Activated CD4-positive, alpha-beta T cell treated with anti-CD3 and anti-CD28 coated beads for 4 hours (primary cell): ENCODE measurements around the gene PRKN.

ENCODE experiments used
- DNase-seq, 2 donors: peaks; one replicate each; pipeline ENCODE4 v3.0.0-alpha.2; 2020

Gene PRKN

GRCh38 chr6:161389756-161390155 is 1337.8 kb downstream of the PRKN start:
- DNase-seq = no peak

GRCh38 chr6:161383951-161384350 is 1343.6 kb downstream of the PRKN start:
- DNase-seq = no peak

GRCh38 chr6:161379834-161380582 is 1347.6 kb downstream of the PRKN start:
- DNase-seq = no peak

- no peak for DNase-seq
These were observed 1349.5 kb downstream of the PRKN start for GRCh38 chr6:161378115-161378514.

GRCh38 chr6:161377116-161377515 is 1350.5 kb downstream of the PRKN start:
- no peak for DNase-seq

DNA sequence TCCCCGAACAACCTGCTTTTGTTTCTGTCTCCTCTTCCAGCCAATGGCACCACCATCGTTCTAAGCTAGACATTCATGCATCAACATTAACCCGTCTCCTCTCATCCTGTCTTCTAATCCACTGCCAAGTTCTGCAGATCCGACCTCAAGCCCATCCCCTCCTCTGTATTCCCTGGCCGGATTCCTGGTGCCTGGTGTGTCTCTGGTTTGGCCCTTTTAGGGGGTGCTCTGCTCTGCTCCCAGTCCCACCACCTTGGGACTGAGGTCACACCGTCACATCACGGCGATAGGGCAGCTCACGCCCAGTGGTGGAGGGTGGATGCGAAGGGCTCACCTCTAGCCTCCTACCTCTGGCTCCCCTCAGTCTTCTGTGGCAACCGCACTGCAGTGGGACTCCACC is 1351.2 kb downstream of the PRKN start:
- no peak for DNase-seq

DNA sequence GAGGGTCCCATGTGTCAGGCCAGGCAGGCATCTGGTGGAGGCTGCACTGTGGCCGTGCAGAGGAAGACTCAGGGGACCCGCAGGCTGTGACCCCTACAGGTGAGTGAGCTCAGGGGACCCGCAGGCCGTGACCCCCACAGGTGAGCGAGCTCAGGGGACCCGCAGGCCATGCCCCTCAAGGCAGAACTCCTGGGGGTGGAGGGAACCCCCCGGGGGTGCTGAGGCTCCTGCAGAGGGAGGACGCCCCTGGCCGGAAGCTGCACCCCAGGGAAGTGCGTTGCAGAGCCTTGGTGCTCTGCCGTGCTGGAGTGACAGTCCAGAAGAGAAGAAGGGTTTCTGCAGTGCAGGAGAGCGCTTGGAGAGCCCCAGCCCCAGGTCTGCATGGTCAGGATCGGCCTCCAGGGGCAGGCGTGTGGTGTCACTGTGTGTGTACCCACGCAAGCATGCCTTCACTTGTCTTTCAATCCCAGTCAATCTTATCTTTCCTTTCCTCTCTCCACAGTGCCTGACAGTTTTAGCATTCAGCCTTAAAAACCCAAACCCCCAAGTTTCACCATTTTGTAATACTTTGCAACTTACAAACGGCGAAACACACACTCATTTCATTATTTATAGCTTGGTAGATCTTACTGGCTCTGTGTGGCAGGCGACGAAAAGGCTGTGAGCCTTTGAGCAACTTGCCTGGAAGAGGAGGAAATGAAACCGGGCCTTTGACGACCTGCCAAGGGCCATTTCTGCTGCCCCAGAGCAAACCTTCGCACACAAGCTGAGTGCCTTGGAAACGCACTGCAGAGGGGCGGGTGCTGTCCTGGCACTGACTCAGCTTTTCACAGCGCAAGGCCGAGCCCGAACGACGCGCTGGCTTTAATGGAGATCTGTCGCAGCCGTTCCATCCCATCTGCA is 1352.3 kb downstream of the PRKN start:
- DNase-seq = no peak

DNA sequence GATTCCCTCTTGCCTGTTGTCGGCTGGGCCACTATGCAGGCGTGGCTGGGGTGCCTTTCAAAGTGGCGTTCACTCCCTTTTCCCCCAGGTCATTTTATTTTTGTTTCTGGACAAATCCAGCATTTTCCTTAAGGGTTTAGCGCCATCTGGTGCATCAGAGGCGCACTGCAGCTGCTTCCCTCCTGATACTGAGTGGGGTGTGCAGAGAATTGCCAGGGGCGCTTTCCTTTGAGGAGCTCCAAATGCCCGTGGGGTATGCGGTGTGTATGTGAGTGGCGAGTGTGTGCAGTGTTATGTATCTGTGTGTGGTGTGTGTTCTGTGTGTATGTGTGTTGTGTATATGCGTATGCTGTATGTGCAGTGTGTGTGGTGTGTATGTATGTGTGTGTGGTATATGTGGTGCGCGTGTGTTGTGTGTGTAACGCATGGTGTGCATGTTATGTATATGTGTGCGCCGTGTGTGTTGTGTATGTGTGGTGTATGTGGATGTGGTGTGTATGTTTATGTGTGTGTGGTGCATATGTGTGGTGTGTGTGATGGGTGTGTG is 1353.6 kb downstream of the PRKN start:
- DNase-seq = peak; percentile 27 to 54

- no peak for DNase-seq
These were observed 1355.2 kb downstream of the PRKN start for GRCh38 chr6:161372422-161372793.

GRCh38 chr6:161370880-161371279 is 1356.7 kb downstream of the PRKN start:
- peak; percentile 51 to 59 for DNase-seq

DNA sequence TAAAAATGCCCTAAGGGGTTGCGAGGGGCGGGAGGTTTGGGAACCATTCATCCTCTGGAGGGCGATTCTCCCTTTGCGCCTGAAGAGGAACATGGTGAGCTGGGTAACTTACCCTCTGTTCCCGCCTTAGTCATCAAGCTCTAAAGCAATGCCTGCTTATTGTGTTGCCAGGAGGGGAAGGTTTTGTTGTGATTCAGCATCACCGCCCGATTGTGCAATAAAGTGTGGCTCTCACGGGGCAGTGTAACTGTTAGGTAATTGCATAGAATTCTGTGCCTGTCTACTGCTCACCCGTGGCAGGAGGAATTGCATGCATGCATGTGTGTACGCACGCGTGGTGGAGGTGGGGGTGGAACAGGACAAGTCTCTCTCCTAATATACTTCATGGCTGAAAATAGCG is 1358.2 kb downstream of the PRKN start:
- no peak for DNase-seq

DNA sequence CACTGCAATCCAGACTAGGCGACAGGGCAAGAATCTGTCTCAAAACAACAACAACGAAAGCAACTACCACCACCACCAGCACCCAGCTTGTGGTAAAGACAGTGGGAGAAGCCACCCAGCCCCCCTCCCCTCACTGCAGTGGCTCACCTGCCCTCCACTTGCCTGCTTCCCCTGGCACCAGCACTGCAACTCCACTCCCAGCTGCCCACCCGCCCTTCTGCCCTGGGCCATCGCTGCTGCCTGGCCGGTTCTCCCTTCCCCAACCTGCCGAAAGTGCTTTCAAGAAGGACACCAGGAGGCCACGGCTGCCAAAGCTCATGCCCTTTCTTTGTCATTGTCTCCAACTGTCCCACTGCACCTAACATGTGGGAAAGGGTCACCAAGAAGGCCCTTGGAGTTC is 1359.1 kb downstream of the PRKN start:
- DNase-seq = no peak

- DNase-seq = no peak
These were observed 1360.1 kb downstream of the PRKN start for GRCh38 chr6:161367472-161367871.

DNA sequence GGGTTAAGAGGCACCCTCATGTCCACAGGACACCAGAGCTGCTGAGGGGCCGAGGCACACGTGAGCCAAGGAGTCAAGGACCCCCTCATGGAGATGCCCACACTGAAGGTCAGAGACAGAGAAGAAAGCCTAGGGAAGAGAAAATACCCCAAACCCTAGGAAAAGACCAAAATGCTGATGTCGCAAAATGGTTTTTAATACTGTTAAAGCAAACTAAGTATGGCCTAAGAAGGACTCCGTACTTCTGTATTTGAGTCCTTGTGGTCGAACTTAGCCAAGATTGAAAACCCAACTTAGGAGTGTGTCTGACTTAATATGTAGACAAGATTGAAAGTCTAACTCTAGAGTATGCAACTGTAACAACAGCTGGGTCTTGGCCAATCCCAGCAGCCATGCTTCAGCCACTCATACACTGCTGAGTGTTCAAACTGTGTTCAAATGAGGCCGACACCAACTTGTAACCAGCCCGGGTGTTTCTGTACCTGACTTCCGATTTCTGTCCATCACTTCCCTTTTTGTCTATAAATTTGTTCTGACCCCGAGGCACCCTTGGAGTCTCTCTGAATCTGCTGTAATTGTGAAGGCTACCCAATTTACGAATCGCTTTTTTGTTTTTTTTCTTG is 1361.2 kb downstream of the PRKN start:
- no peak for DNase-seq

GRCh38 chr6:161365633-161366032 is 1361.9 kb downstream of the PRKN start:
- no peak for DNase-seq

- no peak for DNase-seq
These were observed 1364.3 kb downstream of the PRKN start for GRCh38 chr6:161363286-161363685.

DNA sequence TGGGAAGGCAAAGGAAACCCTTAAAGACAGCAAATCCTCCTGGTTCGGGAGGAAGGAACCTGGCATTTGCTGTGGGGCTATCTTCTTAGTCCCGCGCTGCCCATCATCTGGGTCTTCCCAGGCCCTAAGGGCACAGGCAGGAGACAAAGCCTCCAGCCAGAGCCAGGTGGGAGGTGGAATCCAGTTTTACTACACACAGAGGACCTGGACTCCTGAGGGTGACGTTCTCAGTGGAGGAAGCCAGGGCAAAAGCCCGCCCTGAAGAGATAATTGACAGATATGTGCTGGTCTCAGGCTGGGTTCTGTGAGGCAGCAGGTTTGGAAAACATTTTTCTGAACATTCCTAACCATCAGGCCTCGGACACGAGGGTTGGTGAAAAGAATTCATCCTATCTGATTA is 1365.3 kb downstream of the PRKN start:
- DNase-seq = no peak

- DNase-seq = no peak
These were observed 1366.0 kb downstream of the PRKN start for GRCh38 chr6:161361529-161361928.

- no peak for DNase-seq
These were observed 1367.0 kb downstream of the PRKN start for GRCh38 chr6:161360520-161360919.

- DNase-seq = no peak
These were observed 1368.0 kb downstream of the PRKN start for GRCh38 chr6:161359618-161359945.

- DNase-seq = no peak
These were observed 1371.3 kb downstream of the PRKN start for GRCh38 chr6:161356167-161356854.

- DNase-seq = no peak
These were observed 1371.9 kb downstream of the PRKN start for GRCh38 chr6:161355696-161356095.

GRCh38 chr6:161354956-161355355 is 1372.6 kb downstream of the PRKN start:
- DNase-seq = no peak
